HPDE6-E6E7 (cell line): Measurements from ENCODE around the gene EFNA2.
A peak's percentile ranks its signal among the peaks of the same experiment; 100 is the strongest.
"Not testable (repeated sequence)": the region's sequence is repeated elsewhere in the genome, so short reads cannot be mapped to it uniquely, and the experiment has no call there.

ENCODE experiments used
- DNase-seq: peaks from one replicate; pipeline ENCODE4 v3.0.0; 2011; ENCODE audit warnings: missing footprints; ENCODE audit errors: extremely low spot score

The EFNA2 gene

GRCh38 chr19:1318678-1319471 lies 33.2 kb downstream of the EFNA2 start:
- DNase-seq: no peak

- not testable (repeated sequence) for DNase-seq
Observed at GRCh38 chr19:1320282-1320650, 34.6 kb downstream of the EFNA2 start.

GRCh38 chr19:1321539-1321938 lies 35.9 kb downstream of the EFNA2 start:
- no peak for DNase-seq

- no peak for DNase-seq
Observed at GRCh38 chr19:1322198-1322981, 36.7 kb downstream of the EFNA2 start.

- no peak for DNase-seq
Observed at GRCh38 chr19:1324249-1324805, 38.7 kb downstream of the EFNA2 start.

GRCh38 chr19:1324806-1325567 lies 39.3 kb downstream of the EFNA2 start:
- DNase-seq: peak; percentile 47

GRCh38 chr19:1325568-1326294 lies 40.1 kb downstream of the EFNA2 start:
- DNase-seq: no peak

- DNase-seq: no peak
Observed at GRCh38 chr19:1327125-1327524, 41.5 kb downstream of the EFNA2 start.

- DNase-seq: not testable (repeated sequence)
Observed at GRCh38 chr19:1332208-1332607, 46.5 kb downstream of the EFNA2 start.

GRCh38 chr19:1336079-1336684 lies 50.5 kb downstream of the EFNA2 start:
- no peak for DNase-seq

GRCh38 chr19:1340681-1341469 lies 55.2 kb downstream of the EFNA2 start:
- DNase-seq: no peak

- DNase-seq: no peak
Observed at GRCh38 chr19:1343041-1343440, 57.4 kb downstream of the EFNA2 start.

- no peak for DNase-seq
Observed at GRCh38 chr19:1349211-1349610, 63.5 kb downstream of the EFNA2 start.

- no peak for DNase-seq
Observed at GRCh38 chr19:1350867-1351266, 65.2 kb downstream of the EFNA2 start.
